Amygdala (tissue), 56 donors: Measurements from ENCODE around the gene FAM228B.
A peak's percentile ranks its signal among the peaks of the same experiment; 100 is the strongest.
"Not testable (repeated sequence)": the region's sequence is repeated elsewhere in the genome, so short reads cannot be mapped to it uniquely, and the experiment has no call there.

Experiments
- DNase-seq, 56 donors: peaks; one replicate each; lab custom pipeline; 2025; lab: John Stamatoyannopoulos, UW

FAM228B gene

DNA sequence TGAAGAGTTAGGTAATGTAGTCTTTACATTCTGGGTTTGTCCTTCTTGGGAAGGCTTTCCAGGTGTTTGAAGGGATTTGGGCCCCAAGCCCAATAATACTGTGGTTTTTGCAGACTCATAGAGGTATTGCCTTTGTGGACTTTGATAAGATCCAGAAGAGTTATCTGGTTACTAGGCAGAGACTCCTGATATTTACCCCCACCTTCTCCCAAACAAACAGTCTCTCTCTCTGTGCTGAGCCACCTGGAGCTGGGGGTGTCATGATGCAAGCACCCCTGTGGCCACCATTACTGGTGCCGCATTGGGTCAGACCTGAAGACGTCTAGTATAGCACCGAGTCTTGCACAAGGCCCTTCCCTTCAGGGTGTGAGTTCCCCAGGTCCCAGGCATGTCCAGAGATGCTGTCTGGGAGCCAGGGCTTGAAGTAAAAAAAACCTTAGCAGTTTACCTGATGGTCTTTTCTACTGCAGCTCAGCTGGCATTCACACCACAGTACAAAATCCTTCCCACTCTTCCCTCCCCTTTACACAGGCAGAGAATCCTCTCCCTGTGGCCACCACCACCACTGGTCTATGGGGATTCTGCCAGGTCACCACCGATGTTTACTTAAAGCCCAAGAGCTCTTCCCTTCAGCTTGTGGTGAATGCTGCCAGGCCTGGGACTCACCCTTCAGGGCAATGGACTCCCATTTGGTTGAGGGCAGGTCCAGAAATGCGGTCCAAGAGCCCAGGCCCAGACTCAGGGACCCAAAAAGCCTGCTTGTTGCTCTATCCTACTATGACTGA lies 29.3 kb downstream of the FAM228B start:
- DNase-seq, result no peak

DNA sequence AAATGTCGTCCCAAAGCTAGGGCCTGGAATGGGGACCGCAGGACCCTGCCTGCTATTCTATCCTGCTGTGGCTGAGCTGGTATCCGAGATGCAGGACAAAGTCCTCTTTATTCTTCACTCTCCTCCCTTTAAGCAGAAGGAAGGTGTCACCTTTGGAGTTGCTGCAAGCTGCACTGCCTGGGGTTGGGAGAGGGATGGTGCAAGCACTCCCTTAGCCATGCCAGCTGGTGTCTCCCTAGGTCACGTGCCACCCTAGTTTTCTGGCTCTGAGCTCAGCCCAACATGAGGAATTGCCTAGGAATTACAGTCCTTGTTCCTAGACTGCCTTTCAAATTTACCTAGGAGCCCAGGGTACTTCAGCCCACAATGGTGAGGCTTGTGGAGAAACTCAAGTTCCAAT lies 30.2 kb downstream of the FAM228B start:
- peak in 1 of 56 donors; percentile 4 for DNase-seq

DNA sequence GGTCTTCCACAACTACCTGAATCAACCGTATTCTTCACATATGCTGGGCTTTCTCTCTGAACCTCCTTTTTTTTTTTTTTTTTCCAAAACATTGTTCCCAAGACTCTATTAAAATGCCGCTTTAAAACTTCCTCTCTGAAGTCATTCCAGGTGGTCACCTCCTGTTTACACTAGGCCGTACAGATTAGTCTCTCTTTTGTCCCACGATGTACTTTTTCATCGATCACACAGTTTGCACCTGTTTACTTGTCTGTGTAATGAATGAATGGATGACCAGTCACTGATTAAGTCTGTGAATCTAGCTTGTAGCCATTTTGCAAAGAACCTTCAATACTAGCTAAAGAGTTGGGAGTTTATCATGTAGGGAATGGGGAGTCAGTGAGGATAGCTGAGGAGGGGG lies 34.9 kb downstream of the FAM228B start:
- DNase-seq, result no peak

DNA sequence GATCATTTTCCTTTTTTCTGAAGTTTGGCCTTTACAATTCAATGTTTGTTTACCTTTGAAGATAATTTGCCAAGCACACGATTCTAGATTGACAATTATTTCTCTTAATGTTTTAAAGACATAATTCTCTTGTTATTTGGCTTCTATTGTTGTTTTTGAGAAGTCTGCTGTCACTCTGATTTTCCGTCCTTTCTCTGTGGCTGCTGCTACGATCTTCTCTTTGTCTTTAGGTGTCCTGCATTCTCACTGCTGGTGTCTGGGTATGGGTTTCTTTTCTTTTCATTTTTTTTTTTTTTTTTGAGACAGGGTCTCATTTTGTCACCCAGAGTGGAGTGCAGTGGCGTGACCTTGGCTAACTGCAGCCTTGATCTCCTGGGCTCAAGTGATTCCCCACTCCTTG lies 36.4 kb downstream of the FAM228B start:
- no peak for DNase-seq

DNA sequence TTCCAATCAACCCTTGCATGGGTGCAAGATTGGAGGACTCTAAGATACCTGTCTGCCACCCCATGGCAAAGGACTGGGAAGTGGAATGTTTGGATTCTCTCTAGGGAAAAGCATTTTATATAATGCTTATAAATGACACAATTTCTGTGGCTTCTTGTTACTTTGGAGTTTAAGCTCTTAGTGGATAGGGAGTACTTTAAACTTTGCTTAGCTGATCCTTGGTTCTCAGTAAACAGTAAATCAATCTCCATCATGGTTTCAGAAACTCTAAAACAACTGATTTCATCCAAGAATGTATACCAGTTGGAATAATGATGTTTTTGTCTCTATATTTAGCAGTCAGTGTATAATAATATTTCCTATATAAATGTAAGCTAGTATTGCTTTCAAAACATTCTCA lies 37.5 kb downstream of the FAM228B start:
- no peak for DNase-seq

DNA sequence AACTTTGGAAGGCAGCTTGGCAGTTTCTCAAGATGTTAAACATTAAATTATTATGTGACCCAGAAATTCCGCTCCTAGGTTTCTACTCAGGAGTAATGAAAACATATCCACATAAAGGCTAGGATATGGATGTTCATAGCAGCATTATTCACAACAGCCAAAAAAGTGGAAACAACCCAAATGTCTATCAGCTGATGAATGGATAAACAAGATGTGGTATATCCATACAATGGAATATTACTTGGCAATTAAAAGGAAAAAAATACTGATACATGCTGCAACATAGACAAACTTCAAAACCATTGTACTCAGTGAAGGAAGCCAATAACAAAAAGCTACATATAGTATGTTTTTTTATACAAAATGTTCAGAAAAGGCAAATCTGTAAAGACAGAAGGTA lies 39.2 kb downstream of the FAM228B start:
- DNase-seq, result no peak

DNA sequence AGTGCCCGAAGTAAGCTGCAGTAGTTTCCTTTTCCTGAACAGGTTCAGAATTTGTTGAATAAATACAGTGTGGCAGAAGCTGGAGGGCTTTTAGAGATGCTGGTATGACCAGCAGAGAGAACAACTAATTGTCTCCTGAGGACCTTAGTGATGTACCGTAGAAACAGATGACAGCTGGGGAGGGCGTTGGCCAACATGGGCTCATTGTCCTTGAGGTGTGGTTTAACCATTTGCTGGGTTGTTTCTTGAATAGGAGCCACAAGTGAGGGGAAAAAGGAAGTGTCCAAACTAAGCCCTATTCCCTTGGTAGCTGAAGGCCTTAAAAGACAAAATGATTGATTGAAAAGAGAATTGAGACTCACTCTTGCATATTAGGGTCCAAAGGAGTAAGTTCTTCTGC lies 39.9 kb downstream of the FAM228B start:
- no peak for DNase-seq

DNA sequence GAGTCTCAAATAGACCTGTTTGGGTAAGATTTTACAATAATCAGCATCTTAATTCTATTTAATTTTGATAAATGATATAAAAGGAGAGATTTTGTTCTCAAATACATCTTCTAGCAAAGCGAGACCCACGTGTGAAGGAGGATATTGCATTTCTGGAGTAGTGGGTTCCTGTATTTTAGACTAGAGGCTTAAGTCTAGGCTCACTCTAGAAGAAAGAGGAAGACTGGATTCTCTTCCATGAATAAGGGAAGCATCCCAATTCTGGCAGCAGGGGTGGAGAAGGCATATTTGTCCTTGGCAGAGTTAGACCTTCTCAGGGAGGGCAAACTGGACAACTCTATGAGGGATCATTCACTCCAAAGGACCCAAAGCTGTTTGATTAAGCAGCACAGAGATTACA lies 40.3 kb downstream of the FAM228B start:
- no peak for DNase-seq

DNA sequence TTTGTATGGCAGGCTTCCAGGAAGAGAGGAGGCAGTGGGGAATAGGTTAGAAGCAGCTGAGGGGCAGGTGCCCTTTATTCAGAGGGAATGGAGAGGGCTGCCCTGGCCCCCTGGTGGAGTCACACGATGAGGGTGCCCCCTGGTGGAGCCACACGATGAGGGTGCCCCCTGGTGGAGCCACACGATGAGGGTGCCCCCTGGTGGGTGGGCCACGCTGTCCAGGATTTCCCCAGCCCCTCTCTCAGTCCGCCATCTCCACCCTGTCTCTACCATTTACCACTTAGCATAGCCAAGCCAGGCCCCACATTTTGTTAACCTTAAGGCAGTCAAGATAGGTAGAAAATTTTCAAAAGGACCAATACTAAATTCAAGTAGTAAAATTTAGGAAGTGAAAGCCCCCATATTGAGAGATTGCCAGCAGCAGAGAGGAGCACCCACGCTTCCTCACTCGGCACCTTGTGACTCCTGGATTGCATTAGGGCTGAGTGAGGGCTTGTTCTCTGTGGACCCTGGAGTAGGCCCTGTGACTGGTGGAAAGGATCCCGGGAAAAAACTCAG lies 41.2 kb downstream of the FAM228B start:
- no peak for DNase-seq

DNA sequence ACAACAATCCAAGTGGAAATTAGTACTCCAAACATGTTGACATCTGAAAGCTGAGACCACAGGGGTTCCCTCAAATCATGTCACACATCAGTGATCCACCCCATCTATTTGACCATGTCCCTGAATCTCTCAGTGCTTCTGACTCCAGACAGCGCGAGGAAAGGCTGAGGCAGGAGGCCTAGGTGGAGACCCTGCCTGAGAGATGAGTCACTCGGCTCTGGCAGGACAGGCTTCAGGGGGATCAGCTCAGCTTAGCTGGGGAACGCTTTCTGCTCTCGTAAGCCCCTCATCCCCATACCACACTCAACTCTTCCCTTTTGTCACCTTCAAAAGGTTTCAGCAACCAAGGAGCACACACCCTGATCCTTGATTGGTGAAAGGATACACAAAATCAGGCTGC lies 45.8 kb downstream of the FAM228B start:
- no peak for DNase-seq

DNA sequence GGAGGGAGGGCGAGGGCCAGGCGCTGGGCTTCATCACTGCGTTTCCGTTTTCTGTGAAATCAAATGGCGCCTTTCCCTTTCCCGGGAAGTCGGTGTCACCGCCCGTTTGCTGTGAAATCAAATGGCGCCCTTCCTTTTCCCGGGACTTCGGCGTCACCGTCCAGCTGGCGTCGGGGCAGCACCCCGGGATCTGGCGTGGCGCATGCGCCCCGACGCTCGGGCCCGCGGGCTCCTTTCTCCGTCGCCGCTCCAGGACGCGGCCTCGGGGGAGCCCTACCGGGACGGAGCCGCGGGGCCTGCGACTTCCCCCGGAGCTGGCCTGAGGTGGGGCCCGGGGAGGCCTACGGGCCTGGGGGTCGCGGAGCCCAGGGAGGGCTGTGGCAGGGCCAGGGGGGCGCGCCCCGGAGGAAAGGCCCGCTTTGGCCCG lies 51.6 kb downstream of the FAM228B start, which contains the start of gene FAM228A:
TSS of gene FAM228A (plus strand) at position 203 of the 427 bp plus-strand sequence. CDS start 428 bp downstream, outside the sequence.
- no peak for DNase-seq

DNA sequence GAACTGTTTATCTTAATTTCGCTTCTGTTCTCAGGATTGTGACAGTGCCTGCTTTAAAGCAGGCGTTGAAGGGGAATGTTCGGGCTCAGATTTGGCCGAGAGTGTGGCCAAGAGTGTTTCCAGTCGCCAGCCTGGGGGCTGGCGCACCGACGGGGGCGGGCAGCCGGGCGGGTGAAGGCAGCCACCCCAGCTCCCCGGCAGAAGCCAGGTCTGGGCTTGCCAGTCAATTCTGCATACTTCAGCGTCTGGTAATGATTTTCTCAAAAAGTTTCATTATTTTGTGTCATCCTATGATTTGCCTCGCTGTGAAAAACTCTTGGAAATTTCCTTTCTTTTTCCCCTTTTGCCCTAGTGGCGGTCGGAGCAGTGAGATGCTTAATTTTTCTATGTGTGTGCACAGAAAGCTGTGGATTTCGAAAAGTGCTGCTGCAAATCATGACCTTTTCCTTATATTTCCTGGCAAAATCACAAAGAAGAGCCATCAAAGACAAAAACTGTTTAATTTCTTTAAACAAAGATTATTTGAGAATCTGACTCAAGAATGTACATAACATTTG lies 52.4 kb downstream of the FAM228B start:
- DNase-seq, result no peak

DNA sequence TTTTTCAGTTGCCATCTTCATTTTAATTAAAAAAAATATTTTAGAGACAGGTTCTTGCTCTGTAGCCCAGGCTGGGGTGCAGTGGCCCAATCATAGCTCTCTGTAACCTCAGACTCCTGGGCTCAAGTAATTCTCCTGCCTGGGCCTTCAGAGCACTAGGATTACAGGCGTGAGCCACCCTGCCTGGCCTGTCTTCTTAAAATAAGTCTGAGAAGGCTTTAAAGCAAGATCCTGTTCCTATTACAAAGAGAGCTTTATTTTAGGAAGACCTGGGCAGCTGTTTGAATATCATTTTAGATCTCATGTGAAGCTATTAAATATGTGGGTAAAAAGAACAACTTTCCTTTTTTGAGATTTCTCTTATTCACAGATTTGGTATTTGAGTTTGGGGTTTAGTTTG lies 53.1 kb downstream of the FAM228B start:
- DNase-seq, result no peak

DNA sequence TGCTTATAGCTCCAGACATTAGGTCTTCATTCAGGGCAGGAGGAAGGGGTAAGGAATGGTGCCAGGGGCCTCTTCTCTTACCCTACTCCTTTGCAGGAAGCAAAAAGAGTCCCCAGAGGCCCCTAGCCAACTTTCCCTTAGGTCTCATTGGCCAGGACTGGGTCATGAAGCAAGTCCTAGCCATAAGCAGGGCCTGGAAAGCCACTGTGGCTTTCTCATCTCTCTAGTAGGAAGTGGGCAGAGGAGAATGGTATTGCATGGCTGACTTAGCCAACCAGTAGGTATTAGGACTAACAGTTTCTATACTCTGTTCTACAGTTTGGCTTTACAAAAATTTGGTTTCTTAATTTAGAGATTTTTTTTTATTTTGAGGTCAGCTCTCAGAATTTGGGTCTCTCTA lies 56.4 kb downstream of the FAM228B start:
- DNase-seq, result no peak

DNA sequence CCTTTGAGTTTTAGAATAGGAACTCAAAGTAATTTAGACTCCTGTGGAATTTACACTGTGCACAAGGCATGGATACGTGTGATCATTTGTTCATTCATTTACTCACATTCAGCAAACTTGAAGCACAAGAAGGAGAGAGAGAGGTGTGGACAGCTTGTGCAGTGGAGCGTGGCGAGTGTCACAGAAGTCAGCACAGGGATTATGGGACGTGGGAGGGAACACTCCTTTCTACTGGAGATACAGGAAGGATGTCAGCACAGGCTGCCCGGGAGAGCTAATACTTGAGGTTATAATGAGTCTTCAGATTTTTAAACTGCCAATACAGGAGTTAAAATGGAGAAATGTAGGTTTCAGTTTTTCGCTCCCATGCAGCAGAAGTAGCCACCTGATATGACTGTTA lies 58.6 kb downstream of the FAM228B start:
- DNase-seq, result no peak

DNA sequence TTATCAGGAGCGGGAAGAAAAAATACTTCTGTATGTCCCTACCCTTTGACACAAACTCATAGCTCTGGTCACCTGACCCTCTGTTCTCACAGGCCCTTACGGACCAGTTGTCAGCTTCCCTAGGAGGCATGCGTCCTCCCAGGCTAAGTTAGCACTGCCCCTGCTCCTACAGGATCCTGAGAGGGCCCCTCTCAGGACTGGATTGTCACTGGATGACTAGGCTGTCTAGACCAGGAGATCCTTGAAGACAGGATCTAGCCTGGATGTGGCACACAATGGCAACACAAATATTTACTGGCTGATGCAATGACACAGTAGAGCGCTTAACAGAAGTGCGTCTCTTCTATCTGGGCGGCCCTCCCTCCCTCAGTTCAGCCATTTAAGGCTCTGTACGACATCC lies 59.2 kb downstream of the FAM228B start:
- DNase-seq, result no peak

DNA sequence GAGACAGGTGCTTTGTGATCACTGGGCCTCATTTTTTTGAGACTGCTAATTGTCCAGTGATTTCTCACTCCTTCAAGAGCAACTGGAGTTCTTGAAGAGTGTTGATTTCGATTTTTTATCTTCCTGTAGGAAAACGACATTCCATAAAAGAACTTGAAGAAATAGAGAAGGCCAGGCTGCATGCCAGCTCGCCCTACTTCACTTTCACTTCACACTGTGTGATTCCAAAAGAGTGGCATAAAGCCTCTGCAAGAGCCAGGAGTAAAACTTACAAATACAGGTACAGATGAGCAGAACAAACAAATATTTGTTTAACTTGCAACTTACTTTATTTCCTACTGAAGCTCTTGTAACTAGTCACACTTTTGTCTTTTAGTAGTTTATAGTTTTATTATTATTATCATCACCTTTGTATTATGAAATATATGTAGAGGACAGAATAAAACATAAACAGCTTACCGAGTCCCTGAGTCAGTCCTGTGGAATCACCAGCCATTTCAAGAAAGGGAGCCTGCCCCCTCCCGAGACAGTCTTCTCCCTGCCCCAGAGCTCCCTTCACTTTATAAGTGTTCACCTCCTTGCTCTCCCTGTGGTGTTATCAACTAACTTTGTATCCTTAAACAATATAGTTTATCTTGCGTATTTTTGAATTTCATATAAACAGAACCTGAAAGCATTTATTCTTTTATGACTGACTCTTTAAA lies 60.2 kb downstream of the FAM228B start:
- DNase-seq, result no peak

DNA sequence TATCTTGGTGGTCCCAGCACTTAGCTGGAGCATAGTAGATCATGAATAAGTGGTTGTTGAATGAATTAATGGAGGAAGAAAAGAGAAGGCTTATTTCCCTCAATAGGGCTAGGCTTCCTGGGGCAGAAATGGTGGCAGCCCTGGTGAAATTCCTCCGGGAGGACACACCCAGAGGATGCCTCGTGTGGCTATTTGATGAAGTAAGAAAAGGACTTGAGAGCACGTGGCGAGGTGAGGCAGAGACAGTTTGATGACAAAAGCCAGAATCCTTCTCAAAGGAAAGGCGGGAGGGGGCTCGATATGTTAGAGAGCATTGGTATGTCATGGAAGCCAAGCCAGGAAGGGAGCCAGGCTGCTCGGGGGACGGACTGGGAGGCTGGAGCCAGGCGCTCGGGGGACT lies 66.3 kb downstream of the FAM228B start:
- DNase-seq, result no peak

DNA sequence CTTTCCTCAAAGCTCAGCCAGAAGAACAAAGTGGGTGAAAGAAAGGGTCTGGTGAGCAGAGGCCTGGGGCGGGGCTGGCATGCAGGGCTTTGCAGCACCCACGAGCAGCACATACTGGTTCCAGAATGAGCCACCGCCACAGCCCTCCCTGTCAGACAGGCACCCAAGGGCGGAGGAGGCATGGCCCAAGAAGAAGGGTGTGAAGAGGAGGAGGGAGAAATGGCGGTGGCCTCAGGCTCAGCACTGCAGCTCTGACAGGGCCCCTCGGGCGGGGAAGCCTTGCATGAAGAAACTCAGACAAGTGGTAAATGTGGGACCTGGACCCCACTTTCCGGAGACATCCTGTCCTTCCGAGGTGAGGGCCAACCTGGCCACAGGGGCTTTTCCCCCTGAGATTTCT lies 67.2 kb downstream of the FAM228B start:
- DNase-seq, result no peak

DNA sequence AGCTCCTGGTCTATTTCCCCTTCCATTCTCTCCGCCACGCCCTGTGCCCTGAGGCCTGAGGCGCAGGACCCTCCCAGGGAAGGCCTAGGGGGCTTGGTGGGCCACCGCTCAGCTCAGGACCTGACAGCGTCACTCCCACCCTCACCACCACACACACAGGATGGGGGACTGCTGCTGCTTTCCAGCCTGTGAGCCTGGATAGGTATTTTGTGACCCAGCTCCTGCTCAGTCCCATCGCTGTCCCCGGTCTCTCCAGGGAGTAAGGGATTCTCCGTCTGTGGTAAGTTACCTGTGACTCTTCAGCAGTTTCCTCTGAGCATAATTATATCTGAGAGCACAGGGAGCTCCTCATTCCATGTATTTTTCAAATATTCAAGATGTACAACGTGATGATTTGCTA lies 67.9 kb downstream of the FAM228B start:
- DNase-seq, result no peak

DNA sequence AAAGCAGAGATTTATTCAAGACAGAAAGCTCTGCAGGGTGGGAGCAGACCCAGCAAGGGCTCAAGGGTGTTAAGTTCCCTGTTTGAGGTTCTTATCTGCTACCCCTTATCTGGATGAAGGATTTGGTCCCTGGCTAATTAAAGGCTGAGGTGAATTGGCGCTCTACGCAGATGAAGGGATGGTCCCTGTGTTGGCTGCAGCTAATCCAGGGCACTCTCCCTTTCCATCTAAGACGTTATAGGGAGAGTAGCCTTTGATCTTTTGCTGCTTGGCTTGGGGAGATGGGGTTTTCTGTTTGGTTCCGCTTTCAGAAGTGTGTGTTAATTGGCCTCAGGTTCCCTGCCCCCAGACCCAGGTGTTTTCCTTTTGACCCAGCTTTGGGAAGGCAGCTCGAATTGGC lies 68.6 kb downstream of the FAM228B start:
- no peak for DNase-seq

DNA sequence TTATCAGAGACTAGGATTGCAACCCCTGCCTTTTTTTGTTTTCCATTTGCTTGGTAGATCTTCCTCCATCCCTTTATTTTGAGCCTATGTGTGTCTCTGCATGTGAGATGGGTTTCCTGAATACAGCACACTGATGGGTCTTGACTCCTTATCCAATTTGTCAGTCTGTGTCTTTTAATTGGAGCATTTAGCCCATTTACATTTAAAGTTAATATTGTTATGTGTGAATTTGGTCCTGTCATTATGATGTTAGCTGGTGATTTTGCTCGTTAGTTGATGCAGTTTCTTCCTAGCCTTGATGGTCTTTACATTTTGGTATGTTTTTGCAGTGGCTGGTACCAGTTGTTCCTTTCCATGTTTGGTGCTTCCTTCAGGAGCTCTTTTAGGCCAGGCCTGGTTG lies 73.9 kb downstream of the FAM228B start:
- DNase-seq, result not testable (repeated sequence)
